Erythroblast (primary cell): ENCODE data around the gene LAGE3.

Source experiments
- GATA1 ChIP-seq: IDR thresholded peaks from 2 replicates; pipeline ENCODE4 v1.6.1; 2011; ENCODE audit warnings: low read depth, mild to moderate bottlenecking, control low read depth, low read length, moderate library complexity
- POLR2A ChIP-seq: IDR thresholded peaks from 2 replicates; pipeline ENCODE4 v1.6.1; 2011; ENCODE audit warnings: mild to moderate bottlenecking, low read length

- no peak for TF ChIP-seq POLR2A
- TF ChIP-seq GATA1: no peak
These were observed 6.1 kb downstream of the LAGE3 start for GRCh38 chrX:154472685-154473632.
